ENCODE results near the gene PRG3. TPM values are rescaled to one million over a fixed set of nuclear protein-coding genes. Genes with fewer than 3 reads are reported as not detected.

The PRG3 gene
- total RNA-seq, 1 experiment from 2014 or later: not detected

DNA sequence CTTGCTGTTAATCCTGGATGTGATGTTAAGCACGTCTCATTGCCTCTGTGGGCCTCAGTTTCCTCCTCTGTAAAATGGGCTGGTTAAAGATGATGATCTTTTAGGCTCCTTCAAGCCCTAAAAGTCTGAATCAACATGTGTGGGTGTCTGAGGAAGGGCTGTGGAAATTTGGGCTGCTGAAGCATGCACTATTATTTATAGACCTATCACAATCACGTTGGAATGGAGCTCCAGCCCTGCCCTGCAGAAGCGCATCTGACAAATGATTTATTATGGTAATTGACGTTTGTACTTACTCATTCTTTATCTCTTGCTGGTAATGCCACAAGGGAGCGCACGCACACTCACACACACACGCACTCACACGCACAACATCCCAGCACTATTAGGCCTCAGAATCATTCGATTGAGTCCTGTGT is 22.4 kb downstream of the PRG3 start:
- intact Hi-C loops (cut with micrococcal nuclease; ENCODE audit: unreplicated experiment): no loop called here
- no peak overlapping the region for H3K4me2 ChIP-seq
- no TSS peak for BruUV-seq (replicated peaks)
- no peaks in the 10 kb centered on the region for H3K79me2 ChIP-seq (ENCODE audit: low read depth)
- no peak for TF ChIP-seq EZH2 (IDR thresholded peaks at IDR 0.05; ENCODE audit: low read depth)
- TF ChIP-seq, protein P1, sequence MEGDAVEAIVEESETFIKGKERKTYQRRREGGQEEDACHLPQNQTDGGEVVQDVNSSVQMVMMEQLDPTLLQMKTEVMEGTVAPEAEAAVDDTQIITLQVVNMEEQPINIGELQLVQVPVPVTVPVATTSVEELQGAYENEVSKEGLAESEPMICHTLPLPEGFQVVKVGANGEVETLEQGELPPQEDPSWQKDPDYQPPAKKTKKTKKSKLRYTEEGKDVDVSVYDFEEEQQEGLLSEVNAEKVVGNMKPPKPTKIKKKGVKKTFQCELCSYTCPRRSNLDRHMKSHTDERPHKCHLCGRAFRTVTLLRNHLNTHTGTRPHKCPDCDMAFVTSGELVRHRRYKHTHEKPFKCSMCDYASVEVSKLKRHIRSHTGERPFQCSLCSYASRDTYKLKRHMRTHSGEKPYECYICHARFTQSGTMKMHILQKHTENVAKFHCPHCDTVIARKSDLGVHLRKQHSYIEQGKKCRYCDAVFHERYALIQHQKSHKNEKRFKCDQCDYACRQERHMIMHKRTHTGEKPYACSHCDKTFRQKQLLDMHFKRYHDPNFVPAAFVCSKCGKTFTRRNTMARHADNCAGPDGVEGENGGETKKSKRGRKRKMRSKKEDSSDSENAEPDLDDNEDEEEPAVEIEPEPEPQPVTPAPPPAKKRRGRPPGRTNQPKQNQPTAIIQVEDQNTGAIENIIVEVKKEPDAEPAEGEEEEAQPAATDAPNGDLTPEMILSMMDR (conservative IDR thresholded peaks at IDR 0.05): no peak
- H3K27me3 ChIP-seq (ENCODE audit: insufficient read depth, low read depth): peaks cover 23% of the 10 kb centered on the region; the same call in 1 of the 2 replicates
- no peaks in the 10 kb centered on the region for H3K9me2 ChIP-seq (ENCODE audit: insufficient read depth)
- H3K9me3 ChIP-seq (ENCODE audit: insufficient read depth, low read depth): no peaks in the 10 kb centered on the region
- ChIA-PET POLR2A (ENCODE audit: unreplicated experiment) (no interaction called here), CTCF (no interaction called here)
- no peak for DNase-seq
- no peak overlapping the region for H3K4me3 ChIP-seq
- H3F3A ChIP-seq (ENCODE audit: insufficient read depth, low read depth): peaks cover 11% of the 10 kb centered on the region; the same call in 1 of the 2 replicates
- H4K20me1 ChIP-seq (ENCODE audit: insufficient read depth): no peaks in the 10 kb centered on the region
- no peak overlapping the region for H2AFZ ChIP-seq
- H3K4me1 ChIP-seq (replicated peaks; ENCODE audit: insufficient read depth): peaks cover 13% of the 10 kb centered on the region; the same call in 1 of the 2 replicates
- H3K36me3 ChIP-seq (ENCODE audit: low read depth): no peaks in the 10 kb centered on the region
- no peak overlapping the region for H3K27ac ChIP-seq

DNA sequence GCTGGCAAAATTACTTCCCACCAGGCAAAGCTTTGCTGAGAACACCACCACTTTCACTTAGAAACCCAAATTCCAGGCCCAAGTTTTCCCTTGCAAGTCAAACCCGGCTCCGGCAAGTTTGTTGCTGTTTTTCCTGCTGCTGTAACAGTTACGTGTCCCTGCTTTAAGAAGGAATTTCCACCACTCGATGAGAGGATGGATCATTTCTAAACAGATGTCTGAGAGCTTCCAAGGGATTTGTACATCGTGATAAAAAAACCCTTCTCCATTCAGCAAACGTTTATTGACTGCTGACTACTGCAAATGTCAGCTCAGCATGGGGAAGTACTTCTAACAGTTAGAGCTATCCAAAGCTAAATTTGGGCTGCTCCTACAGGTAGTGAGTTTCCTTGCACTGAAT is 23.1 kb downstream of the PRG3 start:
- Histone ChIP-seq H3K79me2 (ENCODE audit: low read depth) (no peaks in the 10 kb centered on the region), H3K4me2 (no peak overlapping the region), H4K20me1 (ENCODE audit: insufficient read depth) (no peaks in the 10 kb centered on the region), H3K4me3 (no peak overlapping the region), H3K9me2 (ENCODE audit: insufficient read depth) (no peaks in the 10 kb centered on the region), H3K4me1 (replicated peaks; ENCODE audit: insufficient read depth) (peaks cover 13% of the 10 kb centered on the region; the same call in 1 of the 2 replicates), H3K9me3 (ENCODE audit: insufficient read depth, low read depth) (no peaks in the 10 kb centered on the region), H3K27me3 (ENCODE audit: insufficient read depth, low read depth) (peaks cover 19% of the 10 kb centered on the region; the same call in 1 of the 2 replicates), H3K27ac (no peak overlapping the region), H3F3A (ENCODE audit: insufficient read depth, low read depth) (peaks cover 11% of the 10 kb centered on the region; the same call in 1 of the 2 replicates), H2AFZ (no peak overlapping the region), H3K36me3 (ENCODE audit: low read depth) (no peaks in the 10 kb centered on the region)
- ChIA-PET CTCF (no interaction called here), POLR2A (ENCODE audit: unreplicated experiment) (no interaction called here)
- DNase-seq: no peak
- no peak for TF ChIP-seq EZH2 (IDR thresholded peaks at IDR 0.05; ENCODE audit: low read depth)
- TF ChIP-seq, protein P1 (conservative IDR thresholded peaks at IDR 0.05): no peak
- intact Hi-C loops (cut with micrococcal nuclease; ENCODE audit: unreplicated experiment): no loop called here
- BruUV-seq (replicated peaks): no TSS peak

DNA sequence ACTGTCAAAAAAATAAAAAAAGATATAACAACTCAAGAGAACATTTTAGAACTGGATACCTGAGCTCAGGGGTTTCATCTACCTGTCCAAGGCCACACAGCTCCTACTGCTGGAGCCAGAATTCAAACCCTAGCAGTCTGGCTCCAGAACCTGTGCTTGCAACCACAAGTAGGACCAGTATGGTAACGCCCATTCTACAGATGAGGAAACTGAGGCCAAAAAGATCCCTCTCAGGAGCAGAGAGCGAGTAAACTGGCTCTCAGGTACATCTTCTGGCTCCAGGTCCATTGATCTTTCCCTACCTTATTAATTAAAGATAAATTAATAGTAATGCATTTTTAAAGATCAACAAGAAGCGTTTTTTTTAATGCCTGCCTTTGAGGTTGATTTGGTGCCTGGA is 23.6 kb downstream of the PRG3 start:
- Histone ChIP-seq H3K79me2 (ENCODE audit: low read depth) (no peaks in the 10 kb centered on the region), H3K4me2 (no peak overlapping the region), H3K4me3 (no peak overlapping the region), H3F3A (ENCODE audit: insufficient read depth, low read depth) (peaks cover 11% of the 10 kb centered on the region; the same call in 1 of the 2 replicates), H3K27ac (no peak overlapping the region), H3K27me3 (ENCODE audit: insufficient read depth, low read depth) (peaks cover 22% of the 10 kb centered on the region; the same call in 1 of the 2 replicates), H3K36me3 (ENCODE audit: low read depth) (no peaks in the 10 kb centered on the region), H3K4me1 (replicated peaks; ENCODE audit: insufficient read depth) (peaks cover 13% of the 10 kb centered on the region; the same call in 1 of the 2 replicates), H2AFZ (no peak overlapping the region), H3K9me3 (ENCODE audit: insufficient read depth, low read depth) (no peaks in the 10 kb centered on the region), H3K9me2 (ENCODE audit: insufficient read depth) (no peaks in the 10 kb centered on the region), H4K20me1 (ENCODE audit: insufficient read depth) (no peaks in the 10 kb centered on the region)
- ChIA-PET POLR2A (ENCODE audit: unreplicated experiment) (no interaction called here), CTCF (no interaction called here)
- DNase-seq: no peak
- no TSS peak for BruUV-seq (replicated peaks)
- no peak for TF ChIP-seq EZH2 (IDR thresholded peaks at IDR 0.05; ENCODE audit: low read depth)
- TF ChIP-seq, protein P1 (conservative IDR thresholded peaks at IDR 0.05): no peak
- intact Hi-C loops (cut with micrococcal nuclease; ENCODE audit: unreplicated experiment): no loop called here

Data from PC-9 (cell line).